HG03442 (cell line): ENCODE data around the gene MGAT4B.
"Not testable (repeated sequence)": the region's sequence is repeated elsewhere in the genome, so short reads cannot be mapped to it uniquely, and the experiment has no call there.

ENCODE experiments used
- ATAC-seq: cut with Tn5 transposase; IDR thresholded peaks from one replicate; pipeline ENCODE4 v1.9.1; 2021; ENCODE audit warnings: mild to moderate bottlenecking, moderate library complexity; ENCODE audit not compliant: unreplicated experiment

The MGAT4B gene

GRCh38 chr5:179806250-179807048 lies at the start of gene MGAT4B:
TSS of gene MGAT4B (minus strand) at chr5:179806866. CDS start at chr5:179806583, 283 bp downstream.
- peak; percentile 58 for ATAC-seq

- no peak for ATAC-seq
Measured at GRCh38 chr5:179854356-179854755, 47.7 kb upstream of the MGAT4B start.

- ATAC-seq = peak; percentile 78
Measured at GRCh38 chr5:179852993-179853547, 46.4 kb upstream of the MGAT4B start.

- no peak for ATAC-seq
Measured at GRCh38 chr5:179841621-179842020, 35.0 kb upstream of the MGAT4B start.

GRCh38 chr5:179840766-179841165 lies 34.1 kb upstream of the MGAT4B start:
- no peak for ATAC-seq

GRCh38 chr5:179840321-179840720 lies 33.7 kb upstream of the MGAT4B start:
- ATAC-seq = no peak

GRCh38 chr5:179839328-179840256 lies 32.9 kb upstream of the MGAT4B start:
- ATAC-seq = no peak

GRCh38 chr5:179837076-179838011 lies 30.7 kb upstream of the MGAT4B start:
- ATAC-seq = no peak

- no peak for ATAC-seq
Measured at GRCh38 chr5:179836225-179837019, 29.8 kb upstream of the MGAT4B start.

GRCh38 chr5:179834871-179835270 lies 28.2 kb upstream of the MGAT4B start:
- not testable (repeated sequence) for ATAC-seq

- ATAC-seq = no peak
Measured at GRCh38 chr5:179834120-179834519, 27.5 kb upstream of the MGAT4B start.

GRCh38 chr5:179833709-179834070 lies 27.0 kb upstream of the MGAT4B start:
- ATAC-seq = no peak

- no peak for ATAC-seq
Measured at GRCh38 chr5:179833056-179833708, 26.5 kb upstream of the MGAT4B start.

GRCh38 chr5:179832039-179832745 lies 25.5 kb upstream of the MGAT4B start:
- ATAC-seq = no peak

GRCh38 chr5:179830818-179831468 lies 24.3 kb upstream of the MGAT4B start:
- ATAC-seq = no peak

GRCh38 chr5:179829732-179830435 lies 23.2 kb upstream of the MGAT4B start:
- no peak for ATAC-seq

GRCh38 chr5:179828756-179829421 lies 22.2 kb upstream of the MGAT4B start:
- ATAC-seq = no peak
